Activated T-helper 9 cell treated with anti-CD3 and anti-CD28 coated beads, Interleukin-2, amount 50 U/mL, for 16 hours (primary cell): ENCODE data around the gene SORCS3.
"Not testable (repeated sequence)": the region's sequence is repeated elsewhere in the genome, so short reads cannot be mapped to it uniquely, and the experiment has no call there.

ENCODE experiments used
- DNase-seq: peaks from one replicate; pipeline ENCODE4 v3.0.0-alpha.2; 2020; ENCODE audit warnings: low read depth

The SORCS3 gene

GRCh38 chr10:104690959-104691358, 49.9 kb downstream of the SORCS3 start:
- no peak for DNase-seq

DNA sequence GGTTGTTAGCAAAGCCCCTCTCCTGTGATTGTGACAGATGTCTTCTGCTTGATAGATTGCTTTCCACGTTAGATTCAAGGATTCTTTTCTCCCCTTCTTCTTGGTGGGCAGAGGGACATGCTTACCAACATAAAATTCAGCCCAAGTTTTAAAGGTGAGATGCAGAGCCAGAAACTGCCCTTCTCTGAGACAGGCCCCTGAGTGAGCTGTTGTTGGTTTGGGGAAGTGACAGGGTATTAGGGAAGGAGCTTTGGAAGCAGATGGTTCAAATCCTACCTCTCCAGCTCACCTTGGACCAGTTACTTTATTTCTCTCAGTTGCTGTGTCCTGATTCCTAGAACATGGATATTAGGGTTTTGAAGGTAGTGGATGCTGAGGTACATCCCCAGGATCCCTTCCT, 53.0 kb downstream of the SORCS3 start:
- DNase-seq, result no peak

GRCh38 chr10:104703262-104703661, 62.2 kb downstream of the SORCS3 start:
- not testable (repeated sequence) for DNase-seq

DNA sequence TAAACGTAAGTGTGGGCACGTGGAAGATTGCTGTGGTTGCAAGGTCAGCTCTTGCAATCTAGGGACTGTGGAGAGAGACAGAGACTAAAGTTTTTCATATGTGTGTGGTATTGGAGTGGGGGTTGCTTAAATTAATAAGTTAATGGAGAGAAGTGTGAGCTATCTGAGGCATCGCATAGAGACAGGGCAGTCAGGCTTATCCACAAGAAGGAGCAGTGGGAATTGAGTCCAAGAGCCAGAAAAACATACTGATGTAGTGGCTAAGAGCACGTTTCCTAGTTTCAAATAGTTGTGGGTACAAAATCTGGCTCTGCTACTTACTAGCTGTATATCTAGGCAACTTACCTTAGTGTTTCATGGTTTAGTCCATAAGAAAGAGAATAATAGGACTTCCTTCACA, 65.8 kb downstream of the SORCS3 start:
- DNase-seq, result no peak

- no peak for DNase-seq
Measured at GRCh38 chr10:104707602-104708459, 66.7 kb downstream of the SORCS3 start.

DNA sequence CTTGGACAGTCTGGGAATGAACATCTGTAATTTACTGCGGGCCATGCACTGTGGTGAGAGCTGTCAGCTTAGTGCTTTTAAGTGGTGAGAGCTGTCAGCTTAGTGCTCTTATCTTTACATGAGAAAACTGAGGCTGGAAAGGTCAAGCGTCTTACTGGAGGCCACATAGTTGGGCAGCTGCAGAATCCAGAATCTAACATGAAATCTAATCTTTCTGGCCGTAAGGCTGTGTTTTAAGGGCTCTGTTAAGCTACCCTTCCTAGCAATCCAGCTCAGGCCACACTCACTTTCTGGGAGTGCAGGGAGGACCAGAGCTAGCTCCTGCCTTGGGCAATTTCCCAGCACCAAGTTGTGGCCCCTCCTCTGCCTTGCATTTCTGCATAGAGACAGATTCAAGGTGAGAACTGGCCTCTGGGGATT, 70.2 kb downstream of the SORCS3 start:
- no peak for DNase-seq

DNA sequence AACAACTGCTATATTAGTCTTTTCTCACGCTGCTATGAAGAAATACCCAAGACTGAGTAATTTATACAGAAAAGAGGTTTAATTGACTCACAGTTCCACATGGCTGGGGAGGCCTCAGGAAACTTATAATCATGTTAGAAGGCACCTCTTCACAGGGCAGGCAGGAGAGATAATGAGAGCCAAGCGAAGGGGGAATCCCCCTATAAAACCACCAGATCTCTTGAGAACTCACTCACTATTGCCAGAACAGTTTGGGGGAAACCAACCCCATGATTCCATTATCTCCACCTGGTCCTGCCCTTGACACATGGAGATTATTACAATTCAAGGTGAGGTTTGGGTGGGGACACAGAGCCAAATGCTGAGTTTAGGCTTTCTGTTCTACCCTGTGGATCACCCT, 89.5 kb downstream of the SORCS3 start:
- not testable (repeated sequence) for DNase-seq

GRCh38 chr10:104731192-104731591, 90.1 kb downstream of the SORCS3 start:
- no peak for DNase-seq

- no peak for DNase-seq
Measured at GRCh38 chr10:104732222-104732621, 91.1 kb downstream of the SORCS3 start.

DNA sequence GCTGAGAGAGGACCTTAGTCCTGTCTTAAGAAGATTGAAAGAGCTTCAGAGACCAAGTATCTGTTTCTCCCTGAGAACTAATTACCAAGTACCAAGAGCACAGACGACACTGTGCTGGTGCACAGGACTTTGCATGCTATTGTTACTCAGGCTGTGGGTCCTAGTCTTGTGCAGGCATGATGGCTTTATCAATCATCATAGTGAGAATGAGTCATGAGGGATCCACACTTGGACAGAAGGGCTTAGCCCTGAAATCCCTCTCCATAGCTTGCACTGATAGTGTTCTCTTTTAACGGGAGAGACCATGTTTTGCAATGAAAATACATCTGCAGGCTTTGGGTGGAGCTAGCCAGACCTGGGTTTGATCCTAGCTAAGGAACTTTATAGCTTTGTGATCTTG, 93.3 kb downstream of the SORCS3 start:
- no peak for DNase-seq

GRCh38 chr10:104735036-104735756, 94.1 kb downstream of the SORCS3 start:
- DNase-seq, result no peak

GRCh38 chr10:104735757-104736391, 94.8 kb downstream of the SORCS3 start:
- no peak for DNase-seq

GRCh38 chr10:104741127-104741526, 100.0 kb downstream of the SORCS3 start:
- no peak for DNase-seq

DNA sequence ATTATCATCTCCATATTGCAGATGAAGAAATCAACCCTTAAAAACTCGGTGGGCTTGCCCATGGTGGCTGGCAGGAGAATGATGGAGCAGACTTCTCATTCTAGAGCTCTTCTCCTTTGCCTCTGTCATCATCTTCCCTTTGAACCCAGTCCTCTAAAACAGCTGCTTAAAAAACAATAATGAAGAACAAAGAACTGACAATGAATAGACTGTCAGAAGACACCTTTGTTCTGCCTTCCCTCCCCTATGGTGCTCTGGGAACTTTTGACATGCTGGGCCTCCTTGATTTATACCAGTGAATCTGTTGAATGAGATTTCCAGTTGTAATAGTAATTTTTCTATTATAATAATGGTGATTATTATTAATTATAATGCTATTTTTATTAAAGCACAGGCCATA, 103.0 kb downstream of the SORCS3 start:
- no peak for DNase-seq

- DNase-seq, result no peak
Measured at GRCh38 chr10:104750291-104750690, 109.2 kb downstream of the SORCS3 start.

DNA sequence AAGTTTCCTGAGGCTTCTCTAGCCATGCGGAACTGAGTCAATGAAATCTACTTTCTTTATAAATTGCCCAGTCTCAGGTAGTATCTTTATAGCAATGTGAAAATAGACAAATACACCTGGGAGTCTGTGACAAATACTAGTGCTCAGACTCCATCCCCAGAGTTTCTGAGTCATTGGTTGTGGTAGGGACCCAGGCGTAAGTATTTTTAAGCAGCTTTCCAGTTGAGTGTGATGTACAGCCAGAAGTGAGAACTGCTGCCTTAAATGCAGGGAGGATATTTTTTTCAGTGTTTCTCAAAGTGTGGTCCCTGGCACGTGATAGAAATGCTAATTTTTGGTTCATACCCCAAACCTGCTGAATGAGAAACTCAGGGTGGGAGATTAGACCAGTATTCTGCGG, 121.7 kb downstream of the SORCS3 start:
- DNase-seq, result no peak

DNA sequence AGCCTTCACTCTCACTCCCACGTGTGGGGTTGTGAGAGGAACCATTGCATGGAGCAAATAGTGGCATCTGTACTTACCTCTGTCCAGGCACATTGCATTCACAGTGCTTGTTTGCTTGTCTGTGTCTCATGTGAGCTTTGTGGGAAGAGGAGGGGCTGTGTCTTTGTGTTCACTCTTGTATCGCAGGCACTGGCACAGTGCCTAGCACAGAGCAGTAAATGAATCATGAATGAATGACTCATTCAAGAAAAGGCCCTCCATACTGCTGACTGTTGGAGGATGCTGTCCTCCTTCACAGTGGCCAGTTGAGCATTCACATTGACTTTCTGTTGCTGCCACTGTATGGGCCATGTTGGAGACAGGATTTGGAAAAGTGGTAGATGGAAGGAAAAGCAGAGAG, 125.3 kb downstream of the SORCS3 start:
- DNase-seq, result no peak

DNA sequence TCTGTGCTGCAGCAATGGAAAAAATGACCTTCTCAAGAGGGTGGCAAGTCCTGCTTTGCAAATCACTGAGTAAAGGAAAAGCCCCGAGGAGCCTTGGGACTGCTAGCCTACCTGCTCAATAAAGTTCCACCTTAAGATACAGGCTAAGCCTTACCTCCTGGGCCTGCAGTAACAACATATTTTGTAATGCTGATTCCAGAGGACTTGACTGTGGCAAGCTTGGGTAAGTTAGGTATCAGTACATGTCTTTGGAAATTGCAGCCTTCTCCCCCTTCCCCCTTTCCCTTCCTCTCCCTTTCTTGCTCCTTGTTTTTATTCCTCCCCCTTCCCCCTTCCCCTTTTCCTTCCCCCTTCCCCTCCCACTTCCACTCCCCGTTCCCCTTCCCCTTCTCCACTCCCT, 126.2 kb downstream of the SORCS3 start:
- DNase-seq, result no peak

GRCh38 chr10:104767745-104768144, 126.7 kb downstream of the SORCS3 start:
- DNase-seq, result no peak

DNA sequence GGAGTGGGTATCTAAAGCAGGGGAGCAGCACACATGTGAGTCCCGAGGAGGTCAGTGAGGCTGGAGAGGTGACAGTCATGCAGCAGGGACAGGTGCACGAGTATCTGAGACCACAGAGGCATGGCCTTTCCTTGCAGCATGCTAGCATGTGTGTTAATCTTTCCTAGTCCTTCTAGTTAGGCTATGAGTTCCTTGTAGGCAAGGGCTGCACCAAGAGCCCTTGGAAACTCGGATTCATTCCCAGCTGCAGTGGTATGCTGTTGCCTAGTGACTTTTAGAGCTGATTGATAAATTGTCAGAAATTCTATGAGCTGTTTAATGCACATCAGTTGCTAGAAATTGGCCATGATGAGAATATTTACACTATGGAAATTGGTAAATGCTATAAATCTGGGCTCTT, 132.0 kb downstream of the SORCS3 start:
- no peak for DNase-seq

DNA sequence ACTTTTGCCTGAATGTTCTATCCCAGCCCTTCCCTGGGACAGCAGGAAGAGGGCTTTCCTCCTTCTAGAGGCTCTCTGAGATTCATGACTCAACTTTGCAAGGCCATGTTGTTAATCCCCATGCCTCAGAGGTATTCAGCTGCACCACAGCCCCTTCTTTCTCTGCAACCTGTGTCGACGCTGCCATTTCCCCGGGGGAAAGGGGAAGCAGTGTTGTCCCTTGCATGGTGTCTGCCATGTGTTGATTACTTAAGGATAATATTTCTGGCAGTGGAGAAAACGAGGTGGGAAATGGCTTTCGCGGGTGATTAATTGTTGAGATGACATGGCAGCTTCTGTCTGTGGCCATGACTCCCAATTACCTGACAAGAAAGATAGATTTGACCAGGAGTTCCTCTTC, 133.1 kb downstream of the SORCS3 start:
- no peak for DNase-seq

DNA sequence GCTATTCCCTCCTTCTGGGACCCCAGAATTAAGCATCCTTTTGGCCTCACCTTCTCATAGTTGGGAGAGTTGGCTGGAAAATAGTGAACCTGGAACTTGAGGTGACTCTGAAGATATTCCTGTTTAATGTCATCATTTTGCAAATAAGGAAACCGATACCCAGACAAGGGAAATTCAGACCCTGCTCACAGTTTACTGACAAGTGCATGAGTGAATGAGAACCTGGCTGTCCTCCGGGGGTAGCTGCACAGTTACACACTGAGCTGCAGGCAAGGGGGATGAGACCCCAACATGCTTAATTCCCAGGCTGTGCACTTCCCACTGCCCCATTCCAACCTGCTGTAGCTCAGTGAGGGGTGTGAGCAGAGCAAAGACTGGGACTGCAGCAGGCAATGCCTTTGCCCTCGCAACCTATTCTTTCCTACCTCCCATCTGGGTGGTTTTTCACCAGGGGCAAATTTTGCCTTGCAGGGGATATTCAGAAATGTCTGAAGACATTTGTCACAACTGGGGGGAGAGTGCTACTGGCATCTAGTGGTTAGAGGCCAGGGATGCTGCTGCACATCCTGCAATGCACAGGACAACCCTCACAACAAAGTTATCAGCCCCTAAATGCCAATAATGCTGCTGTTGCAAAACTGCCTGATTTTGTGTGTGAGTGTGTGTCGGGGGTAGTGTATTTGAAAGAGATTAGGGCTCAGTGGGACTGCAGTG, 136.2 kb downstream of the SORCS3 start:
- DNase-seq, result no peak
